Vagina (tissue), 2 donors: Measurements from ENCODE around the gene GOLGA6L7.
"Not testable (repeated sequence)": the region's sequence is repeated elsewhere in the genome, so short reads cannot be mapped to it uniquely, and the experiment has no call there.

Experiments used
- CTCF ChIP-seq, 3 experiments: fragments of 450-650 bp in 2 of 3; fragments of 200-600 bp in 1 of 3; sonication (generic) in 1 of 3; IDR thresholded peaks; one replicate each; pipeline ENCODE4 v1.5.1; 2017 to 2019; ENCODE audit warnings: antibody characterized with exemption in 3 of 3, mild to moderate bottlenecking in 2 of 3, moderate library complexity in 2 of 3
- POLR2A ChIP-seq, 2 donors: fragments of 450-650 bp; IDR thresholded peaks; one replicate each; pipeline ENCODE4 v1.6.1; 2017; ENCODE audit warnings: antibody characterized with exemption in 2 of 2, mild to moderate bottlenecking in 2 of 2, moderate library complexity in 2 of 2
- POLR2AphosphoS5 ChIP-seq, 2 donors: sonication (generic); formaldehyde crosslinking; IDR thresholded peaks; one replicate each; pipeline ENCODE4 v1.9.0; 2017; ENCODE audit warnings: antibody characterized with exemption in 2 of 2, mild to moderate bottlenecking in 2 of 2, low read depth in 1 of 2; ENCODE audit not compliant: insufficient read depth in 1 of 2

DNA sequence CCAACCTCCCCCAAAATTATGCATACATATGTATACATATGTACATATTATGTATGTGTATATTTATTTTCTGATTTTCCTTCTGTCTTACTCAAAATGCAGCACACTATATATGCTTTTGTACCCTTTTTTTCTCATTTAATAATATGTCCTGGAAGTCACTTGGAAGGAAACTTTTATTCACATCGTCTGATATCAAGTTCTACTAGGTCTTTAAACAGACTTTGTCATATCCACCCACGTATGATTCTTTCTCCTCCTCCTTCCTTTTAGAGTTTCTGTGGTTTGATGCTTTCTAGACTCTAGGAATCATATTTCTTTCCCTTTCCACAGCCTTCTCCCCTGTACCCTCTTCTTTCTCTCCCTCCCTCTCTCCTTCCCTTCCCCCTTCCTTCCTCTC lies 35.1 kb downstream of the GOLGA6L7 start:
- TF ChIP-seq CTCF (IDR thresholded peaks at IDR 0.05); POLR2AphosphoS5 (IDR thresholded peaks at IDR 0.05; ENCODE audit: insufficient read depth in 1 of 2, low read depth in 1 of 2); POLR2A (IDR thresholded peaks at IDR 0.05): not testable (repeated sequence)
